GM19351 (cell line): ENCODE results near the gene PHAX.
"Not testable (repeated sequence)": the region's sequence is repeated elsewhere in the genome, so short reads cannot be mapped to it uniquely, and the experiment has no call there.

ENCODE experiments used
- ATAC-seq: cut with Tn5 transposase; IDR thresholded peaks from one replicate; pipeline ENCODE4 v1.9.1; 2021; ENCODE audit warnings: mild to moderate bottlenecking, moderate library complexity; ENCODE audit not compliant: unreplicated experiment

Gene PHAX

GRCh38 chr5:126651013-126651577, 50.3 kb downstream of the PHAX start:
- ATAC-seq, result no peak

GRCh38 chr5:126656401-126657007, 55.8 kb downstream of the PHAX start:
- ATAC-seq, result no peak

- ATAC-seq, result no peak
Observed at GRCh38 chr5:126658561-126658960, 57.8 kb downstream of the PHAX start.

GRCh38 chr5:126659805-126660482, 59.2 kb downstream of the PHAX start:
- ATAC-seq, result peak; percentile 84

- no peak for ATAC-seq
Observed at GRCh38 chr5:126664586-126664985, 63.8 kb downstream of the PHAX start.

- ATAC-seq, result not testable (repeated sequence)
Observed at GRCh38 chr5:126670109-126670508, 69.4 kb downstream of the PHAX start.

GRCh38 chr5:126671681-126672080, 70.9 kb downstream of the PHAX start:
- not testable (repeated sequence) for ATAC-seq

GRCh38 chr5:126673477-126673876, 72.7 kb downstream of the PHAX start:
- ATAC-seq, result no peak

GRCh38 chr5:126674145-126674544, 73.4 kb downstream of the PHAX start:
- ATAC-seq, result no peak

- ATAC-seq, result no peak
Observed at GRCh38 chr5:126675338-126675737, 74.6 kb downstream of the PHAX start.

GRCh38 chr5:126676195-126676624, 75.5 kb downstream of the PHAX start:
- ATAC-seq, result peak; percentile 67
